ENCODE data around the gene EHMT1. TPM values are rescaled to one million over a fixed set of nuclear protein-coding genes. Genes with fewer than 3 reads are reported as not detected.
A peak's percentile ranks its signal among the peaks of the same experiment; 100 is the strongest.
"Not testable (repeated sequence)": the region's sequence is repeated elsewhere in the genome, so short reads cannot be mapped to it uniquely, and the experiment has no call there.

EHMT1 gene
- total RNA-seq, 2 donors from 2014 or later: 56.2 to 59.6 TPM

GRCh38 chr9:137804908-137805630 lies 186.3 kb downstream of the EHMT1 start:
- DNase-seq (ENCODE audit: low spot score): peak; percentile 64
- intact Hi-C loops (cut with DNase I): no loop called here

GRCh38 chr9:137807721-137808703 lies 189.2 kb downstream of the EHMT1 start:
- DNase-seq (ENCODE audit: low spot score): peak; percentile 68
- intact Hi-C loops (cut with DNase I): no loop called here

GRCh38 chr9:137809040-137809576 lies 190.3 kb downstream of the EHMT1 start:
- intact Hi-C loops (cut with DNase I): no loop called here
- peak; percentile 58 for DNase-seq (ENCODE audit: low spot score)

- intact Hi-C loops (cut with DNase I): not testable (repeated sequence)
- peak; percentile 74 for DNase-seq (ENCODE audit: low spot score)
Measured at GRCh38 chr9:137809726-137810450, 191.1 kb downstream of the EHMT1 start.

GRCh38 chr9:137811283-137811870 lies 192.6 kb downstream of the EHMT1 start:
- intact Hi-C loops (cut with DNase I): no loop called here
- DNase-seq (ENCODE audit: low spot score): peak; percentile 79

- DNase-seq (ENCODE audit: low spot score): peak; percentile 72
- intact Hi-C loops (cut with DNase I): no loop called here
Measured at GRCh38 chr9:137812356-137813023, 193.7 kb downstream of the EHMT1 start.

- intact Hi-C loops (cut with DNase I): no loop called here
- peak; percentile 70 for DNase-seq (ENCODE audit: low spot score)
Measured at GRCh38 chr9:137813167-137813566, 194.4 kb downstream of the EHMT1 start.

- DNase-seq (ENCODE audit: low spot score): peak; percentile 50
- intact Hi-C loops (cut with DNase I): no loop called here
Measured at GRCh38 chr9:137813651-137814415, 195.0 kb downstream of the EHMT1 start.

GRCh38 chr9:137814436-137814835 lies 195.6 kb downstream of the EHMT1 start:
- intact Hi-C loops (cut with DNase I): no loop called here
- DNase-seq (ENCODE audit: low spot score): peak; percentile 77

- intact Hi-C loops (cut with DNase I): no loop called here
- DNase-seq (ENCODE audit: low spot score): no peak
Measured at GRCh38 chr9:137814841-137815240, 196.0 kb downstream of the EHMT1 start.

GRCh38 chr9:137815256-137816255 lies 196.8 kb downstream of the EHMT1 start:
- DNase-seq (ENCODE audit: low spot score): peak; percentile 60
- intact Hi-C loops (cut with DNase I): no loop called here

GRCh38 chr9:137816531-137817235 lies 197.9 kb downstream of the EHMT1 start:
- intact Hi-C loops (cut with DNase I): no loop called here
- peak; percentile 78 for DNase-seq (ENCODE audit: low spot score)

- intact Hi-C loops (cut with DNase I): no loop called here
- DNase-seq (ENCODE audit: low spot score): peak; percentile 67
Measured at GRCh38 chr9:137817236-137818200, 198.7 kb downstream of the EHMT1 start.

GRCh38 chr9:137818286-137818685 lies 199.5 kb downstream of the EHMT1 start:
- DNase-seq (ENCODE audit: low spot score): peak; percentile 74
- intact Hi-C loops (cut with DNase I): no loop called here
